ENCODE data around the gene RPAIN. TPM values are rescaled to one million over a fixed set of nuclear protein-coding genes. Genes with fewer than 3 reads are reported as not detected.

The RPAIN gene
- total RNA-seq, 1 experiment from 2014 or later = 36.7 TPM

DNA sequence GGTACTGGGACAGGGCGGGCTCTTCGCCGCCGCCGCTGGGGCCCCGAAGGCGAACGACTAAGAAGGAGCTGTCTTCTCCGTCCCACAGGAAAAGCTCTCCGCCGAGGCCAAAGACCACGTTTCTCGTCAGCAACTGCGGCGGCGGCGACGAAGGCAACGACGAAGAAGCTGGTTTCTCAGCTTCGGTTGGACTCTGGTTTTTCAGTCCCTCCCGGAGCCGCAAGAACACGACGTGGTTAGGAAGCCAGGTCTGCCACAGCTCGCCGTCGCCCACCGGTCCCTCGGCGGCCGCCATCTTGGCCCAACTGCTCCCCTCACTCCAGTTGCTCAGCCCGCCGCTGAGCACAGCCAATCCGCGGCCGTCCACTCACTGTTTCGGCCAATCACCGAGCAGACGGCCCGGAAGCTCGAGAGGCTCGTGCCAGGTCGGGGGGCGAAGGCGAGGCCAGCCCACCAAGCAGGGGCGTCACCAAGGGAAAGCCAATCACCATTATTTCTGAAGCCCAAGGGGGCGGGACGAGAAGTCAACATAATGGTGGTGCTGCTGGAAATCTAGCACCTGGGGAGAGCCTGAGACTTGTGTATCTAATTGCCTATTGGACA, 525 bp upstream of the RPAIN start, which contains the start of gene NUP88:
NUP88 (minus strand) TSS at position 307 of the 603 bp plus-strand sequence; CDS start at position 295, 12 bp downstream.
- DNase-seq (ENCODE audit: low read depth, low spot score) = peak; percentile 88
- Histone ChIP-seq H3K4me3 (ENCODE audit: low read depth in 2 of 2, low read length in 2 of 2) (peak within 1 kb of the TSS; percentile 74 to 96), H3K9me3 (ENCODE audit: control insufficient read depth, insufficient read depth, low read depth, low read length) (no peaks in the 10 kb centered on the region), H3K4me1 (ENCODE audit: control insufficient read depth, insufficient read depth, low read length) (peaks cover 20% of the 10 kb centered on the region), H3K27ac (ENCODE audit: low read length) (peak within 1 kb of the TSS; percentile 96), H3K36me3 (ENCODE audit: control insufficient read depth, insufficient read depth, low read length) (peaks cover 24% of the 10 kb centered on the region), H3K27me3 (ENCODE audit: control insufficient read depth, insufficient read depth, low read length) (no peaks in the 10 kb centered on the region)
- peak; percentile 97 for ATAC-seq
- TF ChIP-seq CTCF (IDR thresholded peaks at IDR 0.05) (no peak), POLR2AphosphoS5 (IDR thresholded peaks at IDR 0.05; ENCODE audit: low read depth, low read length) (peak; percentile 35; the same call in 1 of the 2 replicates), TCF7L2 (IDR thresholded peaks at IDR 0.05; ENCODE audit: low read depth, low read length) (no peak), SIN3A (IDR thresholded peaks at IDR 0.05; ENCODE audit: borderline replicate concordance, insufficient read depth, low read depth, low read length) (no peak)
- intact Hi-C loops (cut with micrococcal nuclease; ENCODE audit: unreplicated experiment) = no loop called here
- in situ Hi-C loops (cut with HindIII; ENCODE audit: low pct_unique_long_range_greater_than_20kb, low sequenced_read_pairs) = no loop called here
- ChIA-PET CTCF (interaction anchor here (0.9 kb wide), 1 partner anchor 19 kb away, joined by 3 read pairs; the partner anchor contains the start of gene C1QBP), POLR2A (interaction anchor here (0.9 kb wide), 1 partner anchor 20 kb away, joined by 3 read pairs; the partner anchor contains the start of gene C1QBP)
- BruUV-seq (replicated peaks) = no TSS peak

DNA sequence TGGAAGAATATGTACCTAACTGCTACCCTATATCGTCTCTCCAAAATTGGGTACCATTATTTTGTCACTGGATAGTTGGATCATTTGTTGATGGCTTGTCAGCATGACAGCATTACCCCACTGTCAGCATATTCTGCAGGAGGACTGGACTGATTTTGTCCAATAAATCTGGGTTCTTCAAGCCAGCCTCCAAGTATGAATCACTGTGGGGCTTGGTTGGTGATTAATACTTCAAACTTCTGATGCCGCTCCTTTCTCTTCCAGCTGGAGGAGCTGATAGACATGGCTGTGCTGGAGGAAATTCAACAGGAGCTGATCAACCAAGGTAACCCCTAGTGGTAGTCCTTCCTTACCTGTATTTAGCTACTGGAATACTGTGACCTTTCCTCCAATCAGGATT, 2.5 kb downstream of the RPAIN start:
- H3K27ac ChIP-seq (ENCODE audit: low read length) = no peak overlapping the region
- no peaks in the 10 kb centered on the region for H3K9me3 ChIP-seq (ENCODE audit: control insufficient read depth, insufficient read depth, low read depth, low read length)
- POLR2A ChIA-PET = no interaction called here
- no peak overlapping the region for H3K4me3 ChIP-seq (ENCODE audit: low read depth in 2 of 2, low read length in 2 of 2)
- H3K36me3 ChIP-seq (ENCODE audit: control insufficient read depth, insufficient read depth, low read length) = peaks cover 25% of the 10 kb centered on the region
- H3K27me3 ChIP-seq (ENCODE audit: control insufficient read depth, insufficient read depth, low read length) = no peaks in the 10 kb centered on the region
- BruUV-seq (replicated peaks) = no TSS peak
- TF ChIP-seq CTCF (IDR thresholded peaks at IDR 0.05) (no peak), SIN3A (IDR thresholded peaks at IDR 0.05; ENCODE audit: borderline replicate concordance, insufficient read depth, low read depth, low read length) (no peak), POLR2AphosphoS5 (IDR thresholded peaks at IDR 0.05; ENCODE audit: low read depth, low read length) (no peak), TCF7L2 (IDR thresholded peaks at IDR 0.05; ENCODE audit: low read depth, low read length) (no peak)
- TF ChIP-seq, protein P1, sequence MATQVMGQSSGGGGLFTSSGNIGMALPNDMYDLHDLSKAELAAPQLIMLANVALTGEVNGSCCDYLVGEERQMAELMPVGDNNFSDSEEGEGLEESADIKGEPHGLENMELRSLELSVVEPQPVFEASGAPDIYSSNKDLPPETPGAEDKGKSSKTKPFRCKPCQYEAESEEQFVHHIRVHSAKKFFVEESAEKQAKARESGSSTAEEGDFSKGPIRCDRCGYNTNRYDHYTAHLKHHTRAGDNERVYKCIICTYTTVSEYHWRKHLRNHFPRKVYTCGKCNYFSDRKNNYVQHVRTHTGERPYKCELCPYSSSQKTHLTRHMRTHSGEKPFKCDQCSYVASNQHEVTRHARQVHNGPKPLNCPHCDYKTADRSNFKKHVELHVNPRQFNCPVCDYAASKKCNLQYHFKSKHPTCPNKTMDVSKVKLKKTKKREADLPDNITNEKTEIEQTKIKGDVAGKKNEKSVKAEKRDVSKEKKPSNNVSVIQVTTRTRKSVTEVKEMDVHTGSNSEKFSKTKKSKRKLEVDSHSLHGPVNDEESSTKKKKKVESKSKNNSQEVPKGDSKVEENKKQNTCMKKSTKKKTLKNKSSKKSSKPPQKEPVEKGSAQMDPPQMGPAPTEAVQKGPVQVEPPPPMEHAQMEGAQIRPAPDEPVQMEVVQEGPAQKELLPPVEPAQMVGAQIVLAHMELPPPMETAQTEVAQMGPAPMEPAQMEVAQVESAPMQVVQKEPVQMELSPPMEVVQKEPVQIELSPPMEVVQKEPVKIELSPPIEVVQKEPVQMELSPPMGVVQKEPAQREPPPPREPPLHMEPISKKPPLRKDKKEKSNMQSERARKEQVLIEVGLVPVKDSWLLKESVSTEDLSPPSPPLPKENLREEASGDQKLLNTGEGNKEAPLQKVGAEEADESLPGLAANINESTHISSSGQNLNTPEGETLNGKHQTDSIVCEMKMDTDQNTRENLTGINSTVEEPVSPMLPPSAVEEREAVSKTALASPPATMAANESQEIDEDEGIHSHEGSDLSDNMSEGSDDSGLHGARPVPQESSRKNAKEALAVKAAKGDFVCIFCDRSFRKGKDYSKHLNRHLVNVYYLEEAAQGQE (IDR thresholded peaks at IDR 0.05; ENCODE audit: insufficient read depth in 1 of 2, low read depth in 2 of 2, low read length in 1 of 2) = no peak
- H3K4me1 ChIP-seq (ENCODE audit: control insufficient read depth, insufficient read depth, low read length) = peaks cover 5% of the 10 kb centered on the region
- in situ Hi-C loops (cut with HindIII; ENCODE audit: low pct_unique_long_range_greater_than_20kb, low sequenced_read_pairs) = no loop called here
- intact Hi-C loops (cut with micrococcal nuclease; ENCODE audit: unreplicated experiment) = no loop called here
- DNase-seq (ENCODE audit: low read depth, low spot score) (no peak), ATAC-seq (no peak)
- CTCF ChIA-PET = no interaction called here

All from Panc1 (cell line).